Epithelial cell of proximal tubule (primary cell): ENCODE measurements around the gene PIANP. TPM values are rescaled to one million over a fixed set of nuclear protein-coding genes. Genes with fewer than 3 reads are reported as not detected.

ENCODE experiments used
- DNase-seq: peaks from one replicate; pipeline ENCODE4 v3.0.0-alpha.2; 2011; ENCODE audit warnings: low read depth
- H3K4me3 ChIP-seq: 2 replicates; pipeline ENCODE4 v1.5.1; 2011; ENCODE audit warnings: low read depth, mild to moderate bottlenecking, low read length
- CTCF ChIP-seq: conservative IDR thresholded peaks from 2 replicates; pipeline ENCODE4 v1.5.1; 2012; ENCODE audit warnings: low read depth, mild to moderate bottlenecking, low read length
- total RNA-seq: library from RNA; depleted of rRNA; stranded (reverse); fragments of >200 nt; gene quantifications from 2 replicates; pipeline ENCODE4 v1.2.3, GENCODE V29; 2015

Gene PIANP
- total RNA-seq, 1 donor from 2014 or later: 0.06 TPM

GRCh38 chr12:6667559-6668210 is 32.9 kb downstream of the PIANP start:
- TF ChIP-seq CTCF: peak; percentile 42
- no peak for DNase-seq
- H3K4me3 ChIP-seq: no peak overlapping the region

DNA sequence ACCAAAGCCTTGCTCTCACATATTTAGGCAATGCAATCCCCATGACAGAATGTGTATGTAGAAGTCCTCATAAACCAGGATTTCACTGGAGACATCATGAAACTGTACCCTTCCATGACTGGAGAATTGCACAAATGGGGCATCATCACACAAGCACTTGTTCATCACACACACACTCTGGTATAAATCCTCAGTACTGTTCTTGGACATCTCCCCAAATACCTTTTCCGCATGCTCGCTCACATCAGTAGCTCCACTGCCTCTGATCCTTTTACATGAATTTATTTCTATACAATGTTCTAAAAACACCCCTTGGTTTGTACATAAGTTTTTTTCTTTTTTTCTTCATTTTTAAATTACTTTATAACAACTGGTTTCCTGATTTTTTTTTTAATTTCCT is 34.4 kb downstream of the PIANP start:
- DNase-seq: no peak
- TF ChIP-seq CTCF: no peak
- H3K4me3 ChIP-seq: no peak overlapping the region

GRCh38 chr12:6664902-6665301 is 35.7 kb downstream of the PIANP start:
- DNase-seq: no peak
- TF ChIP-seq CTCF: no peak
- no peak overlapping the region for H3K4me3 ChIP-seq

DNA sequence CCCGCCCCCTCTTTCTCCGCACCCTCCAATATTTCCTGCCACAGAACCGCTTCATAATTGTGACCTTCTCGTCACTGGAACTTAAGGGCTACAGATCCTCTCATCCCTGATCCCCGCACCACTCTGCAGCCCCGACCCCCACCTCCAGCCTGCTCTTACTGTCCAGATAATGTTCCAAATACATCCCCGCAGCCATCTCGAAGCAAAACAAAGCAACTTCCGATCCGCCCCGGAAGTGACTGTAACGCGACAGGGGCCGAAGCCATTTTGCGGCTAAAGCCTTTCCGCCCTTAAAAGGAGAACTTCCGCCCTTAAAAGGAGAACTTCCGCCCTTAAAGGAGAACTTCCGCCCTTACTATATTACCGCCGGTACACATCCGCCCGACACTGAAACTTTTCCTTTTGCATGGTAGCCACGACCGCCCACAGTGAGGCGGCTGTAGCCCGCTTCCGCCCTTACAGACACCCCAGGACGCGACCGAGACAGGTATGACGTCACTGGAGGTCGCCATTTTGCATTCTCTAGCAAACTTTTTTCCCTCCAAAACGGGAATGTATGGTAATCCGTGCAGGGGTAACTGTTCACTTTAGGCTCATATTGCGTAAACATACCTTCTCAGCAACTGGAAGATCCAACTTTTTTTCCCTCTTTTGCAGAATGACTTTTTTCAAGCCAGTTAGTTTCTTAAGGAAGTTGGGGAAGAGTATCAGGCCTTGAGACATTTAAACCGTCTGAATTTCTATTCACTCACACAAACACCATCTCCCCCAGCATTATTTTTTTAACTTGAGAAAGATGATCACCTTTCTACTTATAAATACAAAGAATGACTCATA is 37.5 kb downstream of the PIANP start, which contains the start of gene ING4:
ING4 (minus strand) TSS at position 214 of the 837 bp plus-strand sequence; CDS start at position 196, 18 bp downstream.
- peak; percentile 96 for DNase-seq
- no peak for TF ChIP-seq CTCF

GRCh38 chr12:6662602-6662905 is 38.1 kb downstream of the PIANP start:
- peak overlapping the region; percentile 93 for H3K4me3 ChIP-seq
- no peak for DNase-seq
- no peak for TF ChIP-seq CTCF

More for the DNA sequence above, 37.5 kb downstream of the PIANP start, which contains the start of gene ING4:
- peak within 1 kb of the TSS; percentile 93 for H3K4me3 ChIP-seq

GRCh38 chr12:6653987-6654386 is 46.6 kb downstream of the PIANP start:
- H3K4me3 ChIP-seq: no peak overlapping the region
- TF ChIP-seq CTCF: no peak
- no peak for DNase-seq
